Right lobe of liver (tissue), 6 donors: ENCODE measurements around the gene PPP1R13L. TPM values are rescaled to one million over a fixed set of nuclear protein-coding genes. Genes with fewer than 3 reads are reported as not detected.

Experiments
- ATAC-seq, 4 donors: fragments of 200-7000 bp; cut with Tn5 transposase; one replicate each; pipeline ENCODE4 v1.9.1; 2020; ENCODE audit warnings: mild to moderate bottlenecking in 4 of 4, moderate library complexity in 4 of 4
- DNase-seq, 3 donors: peaks; one replicate each; pipeline ENCODE4 v3.0.0-alpha.2; 2020
- H3K27ac ChIP-seq, 3 donors: fragments of 200-600 bp; one replicate each; pipeline ENCODE4 v1.8.0; 2022
- H3K27me3 ChIP-seq, 2 donors: fragments of 200-600 bp; one replicate each; pipeline ENCODE4 v1.8.0; 2022
- H3K36me3 ChIP-seq, 4 donors: fragments of 200-600 bp; sonication (generic) in 1 of 4; one replicate each; pipeline versions ENCODE4 v1.5.1 to v1.8.0; 2017 to 2022; ENCODE audit warnings: control low read depth in 1 of 4
- H3K4me1 ChIP-seq, 4 donors: fragments of 200-600 bp; sonication (generic) in 1 of 4; one replicate each; pipeline versions ENCODE4 v1.5.1 to v1.8.0; 2017 to 2022; ENCODE audit warnings: control low read depth in 1 of 4
- H3K4me3 ChIP-seq, 3 donors: fragments of 200-600 bp; one replicate each; pipeline ENCODE4 v1.8.0; 2022
- H3K9me3 ChIP-seq, 4 donors: fragments of 200-600 bp; sonication (generic) in 1 of 4; one replicate each; pipeline versions ENCODE4 v1.5.1 to v1.8.0; 2017 to 2022; ENCODE audit warnings: control low read depth in 1 of 4
- CTCF ChIP-seq, 4 donors: fragments of 200-600 bp in 3 of 4; fragments of 450-650 bp in 1 of 4; IDR thresholded peaks; one replicate each; pipeline versions ENCODE4 v1.5.1 to v1.8.0; 2016 to 2022; ENCODE audit warnings: antibody characterized with exemption in 4 of 4, mild to moderate bottlenecking in 2 of 4
- POLR2A ChIP-seq: fragments of 450-650 bp; IDR thresholded peaks from one replicate; pipeline ENCODE4 v1.6.1; 2017; ENCODE audit warnings: antibody characterized with exemption, mild to moderate bottlenecking
- WGBS: methylation state at CpG from one replicate; pipeline ENCODE4 v1.1.6; 2018; ENCODE audit warnings: low coverage, low lambda C conversion rate; ENCODE audit not compliant: insufficient coverage; ENCODE audit errors: missing lambda C conversion rate; 5-methylcytosine and 5-hydroxymethylcytosine counted together
- intact Hi-C, 2 donors: fragments of 100-400 bp; cut with DNase I; formaldehyde crosslinking; loops; one replicate each; pipeline versions ENCODE4 v1.11.2 to v1.14.1; 2022
- total RNA-seq, 6 experiments: library from RNA; depleted of rRNA in 2 of 6; stranded (reverse); fragments of >200 nt in 2 of 6; fragmentation: NEBNext Ultra II Directional in 3 of 6; extraction: Animal tissue kit (Norgen Biotek cat#: 25700) in 3 of 6; gene quantifications; one replicate each; pipeline versions ENCODE4 v1.1.0 to v1.2.4, GENCODE V29; 2016 to 2023
- donor health status: DM: no; HTN: yes; CAD: no.
- donor health status: DM: no; HTN: no; CAD: no.
- donor health status: DM: no; HTN: no; CAD: no.
- donor health status: DM: no; HTN: yes; CAD: no.
- donor health status: DM: no; HTN: yes; CAD: no.

The PPP1R13L gene
- total RNA-seq, 6 experiments from 2014 or later = 6.9 to 22.9 (median 14.6) TPM

- H3K4me3 ChIP-seq = no peak overlapping the region
- ATAC-seq = no peak
- intact Hi-C loops = no loop called here
- no peaks in the 10 kb centered on the region for H3K4me1 ChIP-seq
- H3K9me3 ChIP-seq = no peaks in the 10 kb centered on the region
- no CpG with 5 or more reads among the region's 9 CpGs for WGBS
- H3K27ac ChIP-seq = no peak overlapping the region
- no peak for DNase-seq
- H3K27me3 ChIP-seq = no peaks in the 10 kb centered on the region
- TF ChIP-seq POLR2A (no peak), CTCF (IDR thresholded peaks at IDR 0.05) (no peak)
- peaks cover 0 to 6% (median 0%) of the 10 kb centered on the region in 4 donors for H3K36me3 ChIP-seq
Observed at GRCh38 chr19:45355402-45355801, 49.5 kb downstream of the PPP1R13L start.

GRCh38 chr19:45354241-45354842 lies 50.5 kb downstream of the PPP1R13L start:
- H3K9me3 ChIP-seq = no peaks in the 10 kb centered on the region
- DNase-seq (no peak), ATAC-seq (no peak)
- TF ChIP-seq CTCF (IDR thresholded peaks at IDR 0.05) (no peak), POLR2A (no peak)
- no peak overlapping the region for H3K27ac ChIP-seq
- no peaks in the 10 kb centered on the region for H3K4me1 ChIP-seq
- H3K36me3 ChIP-seq = peaks cover 0 to 6% (median 0%) of the 10 kb centered on the region in 4 donors
- intact Hi-C loops = no loop called here
- WGBS = 87% methylated on average over 4 of the region's 11 CpGs
- no peak overlapping the region for H3K4me3 ChIP-seq
- H3K27me3 ChIP-seq = no peaks in the 10 kb centered on the region

GRCh38 chr19:45352914-45353796 lies 51.7 kb downstream of the PPP1R13L start:
- H3K9me3 ChIP-seq = no peaks in the 10 kb centered on the region
- DNase-seq = no peak
- TF ChIP-seq CTCF (IDR thresholded peaks at IDR 0.05) = no peak
- no peak for TF ChIP-seq POLR2A
- WGBS = 77% methylated on average over 2 of the region's 20 CpGs
- ATAC-seq = no peak
- H3K4me3 ChIP-seq = no peak overlapping the region
- peaks cover 0 to 6% (median 0%) of the 10 kb centered on the region in 4 donors for H3K36me3 ChIP-seq
- no peaks in the 10 kb centered on the region for H3K4me1 ChIP-seq
- no peaks in the 10 kb centered on the region for H3K27me3 ChIP-seq
- intact Hi-C loops = no loop called here
- H3K27ac ChIP-seq = no peak overlapping the region

- WGBS = 89% methylated on average over 6 of the region's 20 CpGs
- intact Hi-C loops = no loop called here
Observed at GRCh38 chr19:45352471-45352870, 52.4 kb downstream of the PPP1R13L start.

More at GRCh38 chr19:45352471-45352870, 52.4 kb downstream of the PPP1R13L start:
- no peak overlapping the region for H3K27ac ChIP-seq
- TF ChIP-seq CTCF (IDR thresholded peaks at IDR 0.05) = no peak
- no peak for TF ChIP-seq POLR2A
- H3K4me3 ChIP-seq = no peak overlapping the region
- DNase-seq (no peak), ATAC-seq (no peak)
- no peaks in the 10 kb centered on the region for H3K27me3 ChIP-seq
- no peaks in the 10 kb centered on the region for H3K9me3 ChIP-seq
- H3K36me3 ChIP-seq = peaks cover 0 to 6% (median 0%) of the 10 kb centered on the region in 4 donors
- no peaks in the 10 kb centered on the region for H3K4me1 ChIP-seq
